ENCODE measurements around the gene ARSB. TPM values are rescaled to one million over a fixed set of nuclear protein-coding genes. Genes with fewer than 3 reads are reported as not detected.

The ARSB gene
- polyA plus RNA-seq, 2 of the 4 experiments (the other 2 are of a cell fraction) = 8.4 to 13.4 TPM

GRCh38 chr5:78929833-78930232 lies 55.3 kb downstream of the ARSB start:
- CTCF ChIA-PET = interaction anchor here (4.2 kb wide), 1 partner anchor 35 kb away, joined by 15 read pairs; no protein-coding TSS in a partner anchor
- DNase-seq (ENCODE audit: low read depth in 1 of 2, low spot score in 1 of 2) (no peak), ATAC-seq (no peak; a peak in 2 of 6 replicates), FAIRE-seq (no peak)
- TF ChIP-seq ZC3H11A (IDR thresholded peaks at IDR 0.05) (no peak), HDAC2 (IDR thresholded peaks at IDR 0.05) (no peak), E2F6 (IDR thresholded peaks at IDR 0.05; ENCODE audit: borderline replicate concordance, low read depth) (no peak), FOSL2 (IDR thresholded peaks at IDR 0.05) (no peak), FOSL2 (CRISPR knock-in tag; IDR thresholded peaks at IDR 0.05) (no peak), HOXA7 (CRISPR knock-in tag; IDR thresholded peaks at IDR 0.05) (no peak), NR3C1 (IDR thresholded peaks at IDR 0.05) (no peak), JUN (IDR thresholded peaks at IDR 0.05) (no peak), FOXS1 (CRISPR knock-in tag; IDR thresholded peaks at IDR 0.05) (no peak), MAZ (IDR thresholded peaks at IDR 0.05; ENCODE audit: borderline replicate concordance, low read depth, low read length) (no peak), TP53 (CRISPR knock-in tag; IDR thresholded peaks at IDR 0.05) (no peak), EP300 (IDR thresholded peaks at IDR 0.05) (no peak), CBX8 (IDR thresholded peaks at IDR 0.05) (no peak), USF2 (IDR thresholded peaks at IDR 0.05) (no peak), ESRRA (IDR thresholded peaks at IDR 0.05; ENCODE audit: borderline replicate concordance, low read length) (no peak), GATA3 (IDR thresholded peaks at IDR 0.05; ENCODE audit: borderline replicate concordance) (no peak), CHD2 (IDR thresholded peaks at IDR 0.05; ENCODE audit: low read length, partially characterized antibody) (no peak), FOSB (CRISPR knock-in tag; IDR thresholded peaks at IDR 0.05) (no peak), NPAS2 (CRISPR knock-in tag; IDR thresholded peaks at IDR 0.05; ENCODE audit: borderline replicate concordance) (no peak), MAFK (IDR thresholded peaks at IDR 0.05; ENCODE audit: partially characterized antibody) (no peak)
- Histone ChIP-seq H3K27ac (no peak overlapping the region), H3K4me3 (no peak overlapping the region), H3K4me1 (peaks cover 9% of the 10 kb centered on the region), H3K9me3 (no peaks in the 10 kb centered on the region), H3K4me2 (no peak overlapping the region)
- 83% methylated on average over 4 of the region's 4 CpGs for WGBS (ENCODE audit: missing lambda C conversion rate)
- POLR2A ChIA-PET = no interaction called here

- WGBS (ENCODE audit: missing lambda C conversion rate) = 89% methylated on average over 3 of the region's 3 CpGs
- H3K27ac ChIP-seq = peak overlapping the region in 1 of 2 experiments; percentile 41; a peak in 3 of 6 replicates
- CTCF ChIA-PET = interaction anchor here (0.5 to 1.1 kb wide), 2 partner anchors 280 to 539 kb away, joined by 3 read pairs; no protein-coding TSS in a partner anchor
- FAIRE-seq (no peak), ATAC-seq (peak; percentile 41 to 67; a peak in 5 of 6 replicates), DNase-seq (ENCODE audit: low read depth in 1 of 2, low spot score in 1 of 2) (peak; percentile 18 to 36)
- POLR2A ChIA-PET = interaction anchor here (1.0 to 1.6 kb wide), 2 partner anchors 32 to 57 kb away, joined by 4 to 5 read pairs; partner anchors contain the start of gene ARSB
- no peaks in the 10 kb centered on the region for H3K9me3 ChIP-seq
- H3K4me1 ChIP-seq = peaks cover 9% of the 10 kb centered on the region
- H3K4me3 ChIP-seq = no peak overlapping the region
- H3K4me2 ChIP-seq = peak overlapping the region; percentile 48
- TF ChIP-seq FOSL2 (IDR thresholded peaks at IDR 0.05) = no peak
- peak; percentile 35; the same call in 1 of the 2 replicates for TF ChIP-seq FOSL2 (CRISPR knock-in tag; IDR thresholded peaks at IDR 0.05)
- no peak for TF ChIP-seq MAFK (IDR thresholded peaks at IDR 0.05; ENCODE audit: partially characterized antibody)
- no peak for TF ChIP-seq E2F6 (IDR thresholded peaks at IDR 0.05; ENCODE audit: borderline replicate concordance, low read depth)
Measured at GRCh38 chr5:78927657-78928282, 57.3 kb downstream of the ARSB start.

- FAIRE-seq = no peak
- POLR2A ChIA-PET = no interaction called here
- Histone ChIP-seq H3K4me2 (no peak overlapping the region), H3K4me1 (peaks cover 9% of the 10 kb centered on the region), H3K27ac (no peak overlapping the region), H3K9me3 (no peaks in the 10 kb centered on the region), H3K4me3 (no peak overlapping the region)
- TF ChIP-seq CHD4 (IDR thresholded peaks at IDR 0.05; ENCODE audit: borderline replicate concordance) = no peak
- CTCF ChIA-PET = interaction anchor here (0.5 kb wide), 1 partner anchor 285 kb away, joined by 4 read pairs; no protein-coding TSS in a partner anchor
- WGBS (ENCODE audit: missing lambda C conversion rate) = 90% methylated on average over 2 of the region's 2 CpGs
- no peak for DNase-seq (ENCODE audit: low read depth in 1 of 2, low spot score in 1 of 2)
- ATAC-seq = no peak
Measured at GRCh38 chr5:78926252-78926651, 58.9 kb downstream of the ARSB start.

Measured in A549 (cell line).